ENCODE measurements around the gene MAFG. TPM values are rescaled to one million over a fixed set of nuclear protein-coding genes. Genes with fewer than 3 reads are reported as not detected.

Gene MAFG
- total RNA-seq, 1 donor from 2014 or later, result 8.1 TPM

DNA sequence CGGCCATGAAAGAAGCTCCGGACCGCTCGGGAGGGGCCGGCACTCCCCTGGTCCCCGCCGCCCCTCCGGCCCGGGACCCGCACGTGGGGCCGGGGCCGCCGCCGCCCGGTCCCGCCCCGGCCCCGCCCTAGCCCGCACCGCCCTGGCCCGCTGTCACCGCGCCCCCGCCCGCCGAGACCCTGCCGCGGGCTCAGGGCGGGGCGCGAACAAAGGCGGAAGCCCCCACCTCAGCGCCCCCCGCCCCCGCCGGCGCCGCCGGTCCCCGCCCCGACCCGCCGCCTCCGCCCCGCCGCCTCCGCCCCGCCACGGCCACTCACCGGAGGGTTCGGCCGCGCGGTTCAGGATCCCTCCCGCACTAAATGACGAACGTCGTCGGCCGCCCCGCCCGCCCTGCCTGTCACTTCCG lies 56.6 kb downstream of the MAFG start, which contains the start of gene ARHGDIA:
Gene ARHGDIA, minus strand, starts transcription at position 357 of the 406 bp plus-strand sequence. CDS start 1,407 bp downstream, outside the sequence.
- peak; percentile 93 for DNase-seq (ENCODE audit: low spot score)
- TF ChIP-seq EZH2 (IDR thresholded peaks at IDR 0.05) (no peak), EZH2phosphoT487 (IDR thresholded peaks at IDR 0.05) (no peak)
- TF ChIP-seq, protein P1, sequence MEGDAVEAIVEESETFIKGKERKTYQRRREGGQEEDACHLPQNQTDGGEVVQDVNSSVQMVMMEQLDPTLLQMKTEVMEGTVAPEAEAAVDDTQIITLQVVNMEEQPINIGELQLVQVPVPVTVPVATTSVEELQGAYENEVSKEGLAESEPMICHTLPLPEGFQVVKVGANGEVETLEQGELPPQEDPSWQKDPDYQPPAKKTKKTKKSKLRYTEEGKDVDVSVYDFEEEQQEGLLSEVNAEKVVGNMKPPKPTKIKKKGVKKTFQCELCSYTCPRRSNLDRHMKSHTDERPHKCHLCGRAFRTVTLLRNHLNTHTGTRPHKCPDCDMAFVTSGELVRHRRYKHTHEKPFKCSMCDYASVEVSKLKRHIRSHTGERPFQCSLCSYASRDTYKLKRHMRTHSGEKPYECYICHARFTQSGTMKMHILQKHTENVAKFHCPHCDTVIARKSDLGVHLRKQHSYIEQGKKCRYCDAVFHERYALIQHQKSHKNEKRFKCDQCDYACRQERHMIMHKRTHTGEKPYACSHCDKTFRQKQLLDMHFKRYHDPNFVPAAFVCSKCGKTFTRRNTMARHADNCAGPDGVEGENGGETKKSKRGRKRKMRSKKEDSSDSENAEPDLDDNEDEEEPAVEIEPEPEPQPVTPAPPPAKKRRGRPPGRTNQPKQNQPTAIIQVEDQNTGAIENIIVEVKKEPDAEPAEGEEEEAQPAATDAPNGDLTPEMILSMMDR (IDR thresholded peaks at IDR 0.05), result no peak
- H3K4me2 ChIP-seq, result peak within 1 kb of the TSS; percentile 99
- H3K79me2 ChIP-seq (ENCODE audit: low read depth), result peaks cover 28% of the 10 kb centered on the region
- peaks cover 35% of the 10 kb centered on the region for H4K20me1 ChIP-seq (ENCODE audit: low read depth)
- Mint-ChIP-seq H3K9me3 (no peaks in the 10 kb centered on the region), H3K4me1 (peaks cover 16% of the 10 kb centered on the region), H3K27me3 (ENCODE audit: insufficient read depth, low read depth) (peaks cover 4% of the 10 kb centered on the region), H3K27ac (peak within 1 kb of the TSS; percentile 79), H3K4me3 (peak within 1 kb of the TSS; percentile 88), H3K36me3 (peaks cover 3% of the 10 kb centered on the region)
- peaks cover 14% of the 10 kb centered on the region for H3K4me1 ChIP-seq
- no peaks in the 10 kb centered on the region for H3K36me3 ChIP-seq
- no peaks in the 10 kb centered on the region for H3K9me3 ChIP-seq (ENCODE audit: low read depth)
- peak within 1 kb of the TSS; percentile 42 for H3K27ac ChIP-seq
- peak within 1 kb of the TSS; percentile 86 for H3K4me3 ChIP-seq
- peak within 1 kb of the TSS; percentile 80 for H2AFZ ChIP-seq (replicated peaks)
- H3K9ac ChIP-seq, result peak within 1 kb of the TSS; percentile 73
- H3K27me3 ChIP-seq, result no peaks in the 10 kb centered on the region
- peaks cover 62% of the 10 kb centered on the region for H3F3A ChIP-seq (ENCODE audit: low read depth)

- TF ChIP-seq EZH2phosphoT487 (IDR thresholded peaks at IDR 0.05), result no peak
- TF ChIP-seq, protein P1 (IDR thresholded peaks at IDR 0.05), result no peak
- TF ChIP-seq EZH2 (IDR thresholded peaks at IDR 0.05), result no peak
- peaks cover 6% of the 10 kb centered on the region for H3K27me3 Mint-ChIP-seq (ENCODE audit: insufficient read depth, low read depth)
- Histone ChIP-seq H3K79me2 (ENCODE audit: low read depth) (peaks cover 28% of the 10 kb centered on the region), H3F3A (ENCODE audit: low read depth) (peaks cover 62% of the 10 kb centered on the region), H3K4me2 (peak overlapping the region; percentile 99), H3K36me3 (no peaks in the 10 kb centered on the region), H3K4me3 (peak overlapping the region; percentile 86), H2AFZ (replicated peaks) (no peak overlapping the region), H3K9me3 (ENCODE audit: low read depth) (no peaks in the 10 kb centered on the region), H3K9ac (peak overlapping the region; percentile 65), H4K20me1 (ENCODE audit: low read depth) (peaks cover 35% of the 10 kb centered on the region), H3K4me1 (peaks cover 14% of the 10 kb centered on the region), H3K27ac (no peak overlapping the region), H3K27me3 (no peaks in the 10 kb centered on the region)
- DNase-seq (ENCODE audit: low spot score), result peak; percentile 69
- H3K4me1 Mint-ChIP-seq, result peaks cover 16% of the 10 kb centered on the region
- peak overlapping the region; percentile 86 for H3K4me3 Mint-ChIP-seq
- H3K9me3 Mint-ChIP-seq, result no peaks in the 10 kb centered on the region
- peaks cover 3% of the 10 kb centered on the region for H3K36me3 Mint-ChIP-seq
- H3K27ac Mint-ChIP-seq, result no peak overlapping the region
Measured at GRCh38 chr17:81870131-81870980, 57.2 kb downstream of the MAFG start.

DNA sequence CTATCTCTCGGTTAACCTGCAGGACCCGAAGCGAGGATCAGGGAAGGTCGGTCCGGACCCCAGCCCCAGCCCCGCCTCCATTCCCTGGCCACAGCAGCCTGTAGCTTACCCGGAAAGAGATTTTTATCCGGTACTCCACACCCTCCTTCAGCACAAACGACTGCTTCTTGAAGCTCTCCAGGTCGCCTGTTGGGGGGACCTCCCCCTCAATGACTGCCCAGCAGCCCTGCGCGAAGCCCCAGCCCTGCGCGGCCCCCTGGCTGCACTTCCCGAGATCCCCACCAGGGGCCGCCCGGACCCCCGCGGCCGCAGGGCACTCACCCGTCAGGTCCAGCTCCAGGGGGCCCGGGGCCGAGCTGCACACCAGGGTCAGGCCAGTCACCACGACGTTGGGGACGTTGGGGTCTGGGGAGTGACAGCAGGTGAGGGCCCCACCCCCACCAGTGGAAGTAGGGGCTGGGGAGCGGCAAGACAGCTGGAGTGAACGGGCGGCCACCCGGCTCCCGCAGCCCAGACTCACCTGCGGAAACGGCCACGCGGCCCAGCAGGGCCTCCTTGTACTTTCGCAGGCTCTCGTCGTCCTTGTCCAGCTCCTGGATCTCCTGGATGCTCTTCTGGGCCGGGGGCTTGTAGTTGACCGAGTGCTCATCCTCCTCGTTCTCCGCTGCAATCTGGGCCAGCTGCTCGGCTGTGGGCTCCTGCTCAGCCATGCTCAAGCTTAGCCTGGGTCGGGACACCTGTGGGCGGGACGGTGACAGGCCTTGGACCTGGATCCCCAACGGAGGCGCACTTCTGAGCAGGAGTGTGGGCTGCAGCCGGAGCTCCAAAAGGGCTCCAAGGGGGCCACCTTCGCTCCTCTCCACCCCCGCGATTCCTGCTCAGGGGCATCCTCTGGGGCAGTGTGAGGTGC lies 58.1 kb downstream of the MAFG start:
- Histone ChIP-seq H3K36me3 (no peaks in the 10 kb centered on the region), H3K4me3 (peak overlapping the region; percentile 86), H3K9ac (no peak overlapping the region), H3K27ac (no peak overlapping the region), H3K27me3 (no peaks in the 10 kb centered on the region), H2AFZ (replicated peaks) (no peak overlapping the region), H3K4me1 (peaks cover 14% of the 10 kb centered on the region), H3F3A (ENCODE audit: low read depth) (peaks cover 60% of the 10 kb centered on the region), H3K79me2 (ENCODE audit: low read depth) (peaks cover 28% of the 10 kb centered on the region), H4K20me1 (ENCODE audit: low read depth) (peaks cover 41% of the 10 kb centered on the region), H3K4me2 (peak overlapping the region; percentile 99), H3K9me3 (ENCODE audit: low read depth) (no peaks in the 10 kb centered on the region)
- no peak for TF ChIP-seq EZH2 (IDR thresholded peaks at IDR 0.05)
- TF ChIP-seq, protein P1 (IDR thresholded peaks at IDR 0.05), result peak; percentile 91
- Mint-ChIP-seq H3K27me3 (ENCODE audit: insufficient read depth, low read depth) (peaks cover 6% of the 10 kb centered on the region), H3K4me3 (peak overlapping the region; percentile 86), H3K4me1 (peaks cover 16% of the 10 kb centered on the region), H3K9me3 (no peaks in the 10 kb centered on the region), H3K27ac (no peak overlapping the region), H3K36me3 (peaks cover 3% of the 10 kb centered on the region)
- peak; percentile 68 for DNase-seq (ENCODE audit: low spot score)
